GM12872 (cell line): ENCODE measurements around the gene RAB19.

Source experiments
- CTCF ChIP-seq: IDR thresholded peaks from 3 replicates; pipeline ENCODE4 v1.5.1; 2011; ENCODE audit warnings: low read depth, mild to moderate bottlenecking, low read length, moderate library complexity; ENCODE audit not compliant: insufficient read depth

The RAB19 gene

GRCh38 chr7:140423501-140423900, 19.6 kb downstream of the RAB19 start:
- no peak for TF ChIP-seq CTCF

GRCh38 chr7:140425718-140426117, 21.9 kb downstream of the RAB19 start:
- TF ChIP-seq CTCF: no peak

GRCh38 chr7:140426130-140426529, 22.3 kb downstream of the RAB19 start:
- no peak for TF ChIP-seq CTCF

GRCh38 chr7:140433396-140433795, 29.5 kb downstream of the RAB19 start:
- TF ChIP-seq CTCF: no peak

GRCh38 chr7:140435252-140435895, 31.5 kb downstream of the RAB19 start:
- TF ChIP-seq CTCF: no peak

GRCh38 chr7:140439359-140439758, 35.5 kb downstream of the RAB19 start:
- no peak for TF ChIP-seq CTCF

- TF ChIP-seq CTCF: no peak
Observed at GRCh38 chr7:140440593-140440992, 36.7 kb downstream of the RAB19 start.
